Stimulated activated naive CD8-positive, alpha-beta T cell treated with anti-CD3 and anti-CD28 coated beads, Interleukin-15, Interleukin-2, amounts not matched to agents 100 ng/mL and 50 ng/mL, for 24 hours (primary cell): ENCODE measurements around the gene TAT.
"Not testable (repeated sequence)": the region's sequence is repeated elsewhere in the genome, so short reads cannot be mapped to it uniquely, and the experiment has no call there.

Source experiments
- H3K27ac Mint-ChIP-seq: one replicate; pipeline ENCODE4 v1.8.0; 2021; ENCODE audit warnings: mild to moderate bottlenecking, mixed read lengths
- H3K27me3 Mint-ChIP-seq: one replicate; pipeline ENCODE4 v1.8.0; 2021; ENCODE audit warnings: mixed read lengths
- H3K36me3 Mint-ChIP-seq: one replicate; pipeline ENCODE4 v1.8.0; 2021; ENCODE audit warnings: low read depth, mixed read lengths
- H3K4me1 Mint-ChIP-seq: one replicate; pipeline ENCODE4 v1.8.0; 2021; ENCODE audit warnings: low read depth, mixed read lengths
- H3K4me3 Mint-ChIP-seq: one replicate; pipeline ENCODE4 v1.8.0; 2021; ENCODE audit warnings: mild to moderate bottlenecking, mixed read lengths
- H3K9me3 Mint-ChIP-seq: one replicate; pipeline ENCODE4 v1.8.0; 2021; ENCODE audit warnings: mixed read lengths

Gene TAT

DNA sequence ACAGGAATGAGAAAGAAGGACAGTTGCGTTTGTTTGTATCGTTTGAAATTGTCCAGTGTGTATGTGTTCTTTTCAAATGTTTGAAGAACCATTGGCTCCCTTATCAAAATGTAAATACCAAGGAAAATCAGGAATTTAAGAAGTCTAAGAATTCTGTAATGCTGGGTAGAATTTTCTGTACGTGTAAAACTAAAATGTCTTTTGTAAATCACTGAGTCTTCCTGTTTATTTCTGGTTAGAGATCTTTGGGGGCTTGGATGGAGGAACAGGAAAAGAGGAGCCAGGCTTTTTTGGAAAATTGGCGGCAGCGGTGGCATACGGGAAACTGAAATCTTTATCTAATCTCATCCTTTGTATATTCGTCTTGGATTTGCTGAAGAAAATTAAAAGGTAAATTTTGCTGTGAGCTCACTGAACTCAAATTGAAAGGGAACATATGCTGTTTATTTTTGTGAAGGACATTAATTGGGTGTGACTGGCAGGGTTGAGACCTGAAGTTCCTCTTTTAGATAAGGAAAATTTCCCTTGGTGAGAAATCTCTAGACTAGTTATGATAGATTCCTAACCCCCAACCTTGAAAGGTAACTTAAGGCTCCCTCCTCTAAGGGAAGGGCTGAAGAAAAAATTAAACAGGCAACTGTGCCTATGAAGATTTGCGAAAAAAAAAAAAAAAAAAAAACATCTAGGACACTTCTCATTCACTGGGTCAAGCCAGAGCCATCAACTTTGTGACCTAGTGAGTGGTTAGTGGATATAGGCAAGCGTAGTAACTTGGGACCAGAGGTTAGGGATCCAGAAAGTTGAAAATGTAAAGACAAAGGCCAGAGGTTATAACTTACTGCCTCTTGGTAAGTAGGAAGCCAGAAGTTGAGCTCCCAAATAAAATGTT lies 10.8 kb downstream of the TAT start:
- H3K36me3 Mint-ChIP-seq, result no peaks in the 10 kb centered on the region

DNA sequence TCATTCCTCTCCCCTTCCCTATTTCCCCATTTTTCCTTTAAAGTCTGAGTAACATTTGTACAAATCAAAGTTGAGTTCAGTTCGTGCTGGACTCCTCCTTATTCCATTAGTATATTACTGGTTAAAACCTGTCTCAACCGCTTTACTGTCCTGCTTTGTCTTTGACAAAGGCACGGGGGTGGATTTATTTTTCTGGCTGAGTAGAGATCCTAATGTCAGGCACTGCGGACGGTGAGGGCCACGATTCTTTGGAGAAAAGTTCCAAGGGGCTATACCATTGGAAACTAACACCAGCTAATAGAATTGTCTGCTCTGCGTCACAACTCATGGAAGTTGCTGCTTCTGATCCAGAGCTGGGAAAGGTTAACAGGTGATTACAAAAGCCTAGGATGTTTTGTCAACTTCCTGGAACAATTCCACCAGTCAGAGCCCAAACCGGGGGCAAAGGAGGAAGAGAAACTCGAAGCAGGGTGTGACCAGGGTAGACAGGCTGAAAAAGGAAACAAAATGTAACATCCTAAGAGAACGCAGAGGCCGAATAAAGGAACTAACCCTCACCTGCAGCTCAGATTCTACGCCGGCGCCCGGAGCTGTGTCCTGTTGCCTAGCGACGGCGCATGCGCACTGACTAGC lies 12.4 kb downstream of the TAT start:
- no peaks in the 10 kb centered on the region for H3K27me3 Mint-ChIP-seq
- peak overlapping the region; percentile 92 for H3K27ac Mint-ChIP-seq
- H3K4me3 Mint-ChIP-seq, result peak overlapping the region; percentile 83
- H3K36me3 Mint-ChIP-seq, result no peaks in the 10 kb centered on the region
- H3K4me1 Mint-ChIP-seq, result peaks cover 25% of the 10 kb centered on the region
- H3K9me3 Mint-ChIP-seq, result no peaks in the 10 kb centered on the region

More for the DNA sequence above, 10.8 kb downstream of the TAT start:
- Mint-ChIP-seq H3K27me3 (no peaks in the 10 kb centered on the region), H3K27ac (peak overlapping the region; percentile 92), H3K4me3 (peak overlapping the region; percentile 83), H3K9me3 (no peaks in the 10 kb centered on the region), H3K4me1 (peaks cover 25% of the 10 kb centered on the region)

DNA sequence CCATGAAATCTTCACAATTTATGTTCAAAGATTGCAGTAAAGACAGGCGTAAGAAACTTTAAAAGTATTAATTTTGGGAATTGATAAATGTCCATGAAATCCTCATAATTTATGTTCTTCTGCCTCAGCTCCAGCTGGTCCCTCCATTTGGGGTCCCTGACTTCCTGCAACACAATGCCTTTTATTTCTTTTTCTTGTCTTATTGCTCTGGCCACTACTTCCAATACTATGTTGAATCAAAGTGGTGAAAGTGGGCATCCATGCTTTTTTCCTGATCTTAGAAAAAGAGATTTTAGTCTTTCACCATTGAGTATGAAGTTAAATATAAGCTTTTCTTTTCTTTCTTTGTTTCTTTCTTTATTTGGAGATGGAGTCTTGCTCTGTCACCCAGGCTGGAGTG lies 14.3 kb downstream of the TAT start:
- no peaks in the 10 kb centered on the region for H3K36me3 Mint-ChIP-seq
- no peaks in the 10 kb centered on the region for H3K27me3 Mint-ChIP-seq
- H3K9me3 Mint-ChIP-seq, result no peaks in the 10 kb centered on the region
- H3K4me3 Mint-ChIP-seq, result no peak overlapping the region
- no peak overlapping the region for H3K27ac Mint-ChIP-seq
- peaks cover 25% of the 10 kb centered on the region for H3K4me1 Mint-ChIP-seq

- not testable (repeated sequence) for H3K27me3 Mint-ChIP-seq, H3K36me3 Mint-ChIP-seq, H3K27ac Mint-ChIP-seq, H3K9me3 Mint-ChIP-seq, H3K4me3 Mint-ChIP-seq
- peaks cover 25% of the 10 kb centered on the region for H3K4me1 Mint-ChIP-seq
Observed at GRCh38 chr16:71561886-71562285, 15.0 kb downstream of the TAT start.

- H3K9me3 Mint-ChIP-seq, result no peaks in the 10 kb centered on the region
- H3K27ac Mint-ChIP-seq, result no peak overlapping the region
- H3K27me3 Mint-ChIP-seq, result no peaks in the 10 kb centered on the region
Observed at GRCh38 chr16:71559855-71560254, 17.0 kb downstream of the TAT start.

DNA sequence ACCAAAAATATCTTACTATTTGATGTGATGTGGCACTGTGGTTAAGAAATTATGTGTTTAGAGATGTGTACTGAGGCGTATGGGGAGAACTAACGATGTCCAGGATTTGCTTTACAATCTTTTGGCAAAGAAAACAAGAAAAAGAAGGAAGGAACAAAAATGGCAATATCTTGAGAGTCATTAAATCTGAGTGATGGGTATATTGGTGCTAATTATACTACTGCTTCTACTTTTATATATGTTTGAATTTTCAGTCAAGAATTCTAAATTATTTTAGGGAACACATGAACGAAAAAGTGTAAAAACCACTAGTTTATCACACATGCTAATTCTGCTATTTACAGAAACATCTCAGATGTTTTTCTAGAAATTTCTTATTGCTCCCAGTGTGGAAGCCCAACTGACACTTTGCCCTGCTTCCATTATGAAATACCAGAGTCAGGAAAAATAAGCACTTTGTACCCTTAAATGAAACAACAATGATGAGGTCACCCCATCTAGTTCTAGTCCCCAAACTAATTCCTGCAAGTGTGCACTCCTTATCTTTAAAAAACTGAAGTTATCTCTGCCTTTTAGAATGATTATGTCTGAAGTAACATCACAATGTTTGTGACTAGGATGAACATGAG lies 18.8 kb downstream of the TAT start:
- H3K27me3 Mint-ChIP-seq, result no peaks in the 10 kb centered on the region
- no peak overlapping the region for H3K27ac Mint-ChIP-seq
- no peak overlapping the region for H3K4me3 Mint-ChIP-seq
- no peaks in the 10 kb centered on the region for H3K4me1 Mint-ChIP-seq
- H3K36me3 Mint-ChIP-seq, result no peaks in the 10 kb centered on the region
- H3K9me3 Mint-ChIP-seq, result no peaks in the 10 kb centered on the region

More at GRCh38 chr16:71559855-71560254, 17.0 kb downstream of the TAT start:
- Mint-ChIP-seq H3K36me3 (no peaks in the 10 kb centered on the region), H3K4me3 (no peak overlapping the region), H3K4me1 (peaks cover 10% of the 10 kb centered on the region)

DNA sequence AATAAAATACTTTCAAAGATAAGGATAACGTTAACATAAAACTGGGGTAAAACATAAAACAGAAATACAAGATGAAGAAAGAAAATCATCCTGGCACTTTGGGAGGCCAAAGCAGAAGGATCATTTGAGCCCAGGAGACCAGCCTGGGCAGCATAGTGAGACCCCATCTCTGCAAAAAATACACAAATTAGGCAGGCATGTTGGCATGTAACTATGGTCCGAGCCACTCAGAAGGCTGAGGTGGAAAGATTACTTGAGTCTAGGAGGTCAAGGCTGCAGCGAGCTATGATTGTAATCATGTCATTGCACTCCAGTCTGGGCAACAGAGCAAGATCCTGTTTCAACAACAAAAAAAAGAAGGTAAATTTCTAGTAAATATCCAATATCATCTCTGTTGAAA lies 19.6 kb downstream of the TAT start:
- H3K27me3 Mint-ChIP-seq, result no peaks in the 10 kb centered on the region
- H3K9me3 Mint-ChIP-seq, result no peaks in the 10 kb centered on the region
- H3K36me3 Mint-ChIP-seq, result no peaks in the 10 kb centered on the region
- no peaks in the 10 kb centered on the region for H3K4me1 Mint-ChIP-seq
- H3K4me3 Mint-ChIP-seq, result no peak overlapping the region
- H3K27ac Mint-ChIP-seq, result no peak overlapping the region

- no peak overlapping the region for H3K4me3 Mint-ChIP-seq
- H3K27me3 Mint-ChIP-seq, result no peaks in the 10 kb centered on the region
- H3K36me3 Mint-ChIP-seq, result no peaks in the 10 kb centered on the region
- H3K9me3 Mint-ChIP-seq, result no peaks in the 10 kb centered on the region
- no peaks in the 10 kb centered on the region for H3K4me1 Mint-ChIP-seq
- H3K27ac Mint-ChIP-seq, result no peak overlapping the region
Observed at GRCh38 chr16:71555230-71555891, 21.5 kb downstream of the TAT start.

GRCh38 chr16:71552698-71553503 lies 24.0 kb downstream of the TAT start:
- Mint-ChIP-seq H3K9me3 (no peaks in the 10 kb centered on the region), H3K36me3 (no peaks in the 10 kb centered on the region), H3K4me3 (no peak overlapping the region), H3K4me1 (no peaks in the 10 kb centered on the region), H3K27me3 (peaks cover 10% of the 10 kb centered on the region), H3K27ac (no peak overlapping the region)

- no peak overlapping the region for H3K4me3 Mint-ChIP-seq
- no peak overlapping the region for H3K27ac Mint-ChIP-seq
- H3K4me1 Mint-ChIP-seq, result no peaks in the 10 kb centered on the region
- no peaks in the 10 kb centered on the region for H3K9me3 Mint-ChIP-seq
- H3K36me3 Mint-ChIP-seq, result no peaks in the 10 kb centered on the region
- peaks cover 10% of the 10 kb centered on the region for H3K27me3 Mint-ChIP-seq
Observed at GRCh38 chr16:71547168-71547567, 29.7 kb downstream of the TAT start.

- H3K27ac Mint-ChIP-seq, result no peak overlapping the region
- no peaks in the 10 kb centered on the region for H3K9me3 Mint-ChIP-seq
- H3K4me1 Mint-ChIP-seq, result no peaks in the 10 kb centered on the region
- no peak overlapping the region for H3K4me3 Mint-ChIP-seq
- H3K36me3 Mint-ChIP-seq, result no peaks in the 10 kb centered on the region
- H3K27me3 Mint-ChIP-seq, result no peaks in the 10 kb centered on the region
Observed at GRCh38 chr16:71542377-71542776, 34.5 kb downstream of the TAT start.

DNA sequence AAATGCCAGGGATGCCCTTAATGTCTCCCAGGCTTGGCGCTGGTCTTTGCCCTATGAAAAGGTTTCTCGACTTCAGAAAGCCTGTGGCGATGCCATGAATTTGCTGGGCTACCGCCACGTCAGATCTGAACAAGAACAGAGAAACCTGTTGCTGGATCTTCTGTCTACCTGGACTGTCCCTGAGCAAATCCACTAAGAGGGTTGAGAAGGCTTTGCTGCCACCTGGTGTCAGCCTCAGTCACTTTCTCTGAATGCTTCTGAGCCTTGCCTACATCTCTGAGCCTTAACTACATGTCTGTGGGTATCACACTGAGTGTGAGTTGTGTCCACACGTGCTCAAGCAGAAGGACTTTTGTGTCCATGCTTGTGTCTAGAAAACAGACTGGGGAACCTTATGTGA lies 39.2 kb downstream of the TAT start:
- Mint-ChIP-seq H3K4me3 (no peak overlapping the region), H3K27me3 (no peaks in the 10 kb centered on the region), H3K4me1 (no peaks in the 10 kb centered on the region), H3K27ac (no peak overlapping the region), H3K36me3 (no peaks in the 10 kb centered on the region), H3K9me3 (no peaks in the 10 kb centered on the region)

GRCh38 chr16:71536752-71537499 lies 40.0 kb downstream of the TAT start:
- no peaks in the 10 kb centered on the region for H3K36me3 Mint-ChIP-seq
- no peak overlapping the region for H3K27ac Mint-ChIP-seq
- no peaks in the 10 kb centered on the region for H3K9me3 Mint-ChIP-seq
- no peak overlapping the region for H3K4me3 Mint-ChIP-seq
- no peaks in the 10 kb centered on the region for H3K4me1 Mint-ChIP-seq
- H3K27me3 Mint-ChIP-seq, result no peaks in the 10 kb centered on the region

GRCh38 chr16:71532366-71532765 lies 44.5 kb downstream of the TAT start:
- peaks cover 5% of the 10 kb centered on the region for H3K27me3 Mint-ChIP-seq
- no peak overlapping the region for H3K4me3 Mint-ChIP-seq
- H3K4me1 Mint-ChIP-seq, result no peaks in the 10 kb centered on the region
- no peaks in the 10 kb centered on the region for H3K9me3 Mint-ChIP-seq
- H3K27ac Mint-ChIP-seq, result no peak overlapping the region
- H3K36me3 Mint-ChIP-seq, result no peaks in the 10 kb centered on the region
